WTC11 (cell line): ENCODE results near the gene GPN2. TPM values are rescaled to one million over a fixed set of nuclear protein-coding genes. Genes with fewer than 3 reads are reported as not detected.

Source experiments
- AFF4 ChIP-seq: sonication (generic); formaldehyde crosslinking; IDR thresholded peaks from 2 replicates; pipeline ENCODE4 v1.8.1; 2023; ENCODE audit warnings: mild to moderate bottlenecking, missing genetic modification reagents, borderline replicate concordance
- ARID4B ChIP-seq: sonication (generic); formaldehyde crosslinking; IDR thresholded peaks from 2 replicates; pipeline ENCODE4 v1.8.0; 2023; ENCODE audit warnings: missing genetic modification reagents, mild to moderate bottlenecking, borderline replicate concordance
- E2F4 ChIP-seq: sonication (generic); formaldehyde crosslinking; IDR thresholded peaks from 2 replicates; pipeline ENCODE4 v1.8.1; 2022; ENCODE audit warnings: low read depth, mild to moderate bottlenecking, moderate library complexity, missing genetic modification reagents, borderline replicate concordance
- E2F5 ChIP-seq: sonication (generic); formaldehyde crosslinking; IDR thresholded peaks from 2 replicates; pipeline ENCODE4 v1.8.1; 2022; ENCODE audit warnings: mild to moderate bottlenecking, moderate library complexity, missing genetic modification reagents
- EMX1 ChIP-seq: fragments of 250-450 bp; sonication (Bioruptor Pico); IDR thresholded peaks from 2 replicates; pipeline ENCODE4 v1.8.0; 2021; ENCODE audit warnings: mild to moderate bottlenecking
- ERG ChIP-seq: fragments of 250-450 bp; sonication (Bioruptor Pico); IDR thresholded peaks from 2 replicates; pipeline ENCODE4 v1.8.0; 2021; ENCODE audit warnings: mild to moderate bottlenecking
- JAZF1 ChIP-seq: fragments of 250-450 bp; sonication (Bioruptor Pico); IDR thresholded peaks from 2 replicates; pipeline ENCODE4 v1.9.0; 2021; ENCODE audit warnings: moderate library complexity, mild to moderate bottlenecking, inconsistent platforms
- KAT7 ChIP-seq: sonication (generic); formaldehyde crosslinking; IDR thresholded peaks from 2 replicates; pipeline ENCODE4 v1.8.1; 2023; ENCODE audit warnings: missing genetic modification reagents, mild to moderate bottlenecking, borderline replicate concordance
- MLX ChIP-seq: sonication (generic); formaldehyde crosslinking; IDR thresholded peaks from 2 replicates; pipeline ENCODE4 v1.8.1; 2023; ENCODE audit warnings: mild to moderate bottlenecking, missing genetic modification reagents, moderate library complexity
- NFATC4 ChIP-seq: fragments of 250-450 bp; sonication (Bioruptor Pico); IDR thresholded peaks from 2 replicates; pipeline ENCODE4 v1.9.0; 2021; ENCODE audit warnings: mild to moderate bottlenecking
- NR3C1 ChIP-seq: sonication (generic); formaldehyde crosslinking; conservative IDR thresholded peaks from 2 replicates; pipeline ENCODE4 v1.8.1; 2023; ENCODE audit warnings: low read depth, mild to moderate bottlenecking, missing genetic modification reagents
- PREB ChIP-seq: sonication (generic); formaldehyde crosslinking; IDR thresholded peaks from 2 replicates; pipeline ENCODE4 v1.8.1; 2022; ENCODE audit warnings: mild to moderate bottlenecking, missing genetic modification reagents, moderate library complexity, borderline replicate concordance
- RELA ChIP-seq: sonication (generic); formaldehyde crosslinking; IDR thresholded peaks from 2 replicates; pipeline ENCODE4 v1.8.1; 2022; ENCODE audit warnings: missing genetic modification reagents, mild to moderate bottlenecking, borderline replicate concordance
- RORB ChIP-seq: fragments of 250-450 bp; sonication (Bioruptor Pico); IDR thresholded peaks from 2 replicates; pipeline ENCODE4 v1.9.0; 2021; ENCODE audit warnings: mild to moderate bottlenecking
- SMAD3 ChIP-seq: sonication (generic); formaldehyde crosslinking; IDR thresholded peaks from 2 replicates; pipeline ENCODE4 v1.8.0; 2022; ENCODE audit warnings: missing genetic modification reagents, mild to moderate bottlenecking, borderline replicate concordance
- SOX15 ChIP-seq: fragments of 250-450 bp; sonication (Bioruptor Pico); IDR thresholded peaks from 2 replicates; pipeline ENCODE4 v1.9.0; 2021; ENCODE audit warnings: mild to moderate bottlenecking
- TP53 ChIP-seq: sonication (generic); formaldehyde crosslinking; IDR thresholded peaks from 2 replicates; pipeline ENCODE4 v1.8.1; 2023; ENCODE audit warnings: mild to moderate bottlenecking, missing genetic modification reagents
- ZNF281 ChIP-seq: sonication (generic); formaldehyde crosslinking; IDR thresholded peaks from 2 replicates; pipeline ENCODE4 v1.8.0; 2023; ENCODE audit warnings: mild to moderate bottlenecking, missing genetic modification reagents
- ZNF416 ChIP-seq: fragments of 250-450 bp; sonication (Bioruptor Pico); IDR thresholded peaks from 2 replicates; pipeline ENCODE4 v1.9.0; 2021; ENCODE audit warnings: mild to moderate bottlenecking, inconsistent platforms
- total RNA-seq: library from RNA; stranded (reverse); gene quantifications from 3 replicates; pipeline ENCODE4 v1.2.3, GENCODE V29; 2021

The GPN2 gene
- total RNA-seq, 1 experiment from 2014 or later: 38.5 TPM

GRCh38 chr1:26921540-26922430, 31.7 kb upstream of the GPN2 start, which contains the start of gene NUDC (continued):
- TF ChIP-seq SMAD3 (peak; percentile 57; the same call in 1 of the 2 replicates), NFATC4 (no peak), ERG (CRISPR knock-in tag) (no peak), EMX1 (no peak), E2F4 (no peak), TP53 (CRISPR knock-in tag) (no peak), SOX15 (CRISPR knock-in tag) (no peak), PREB (CRISPR knock-in tag) (no peak), RELA (CRISPR knock-in tag) (no peak), ARID4B (peak; percentile 97), JAZF1 (CRISPR knock-in tag) (no peak), AFF4 (no peak), KAT7 (CRISPR knock-in tag) (no peak; the same call in 1 of the 2 replicates), MLX (CRISPR knock-in tag) (no peak), RORB (no peak), ZNF416 (CRISPR knock-in tag) (peak; percentile 50; the same call in 1 of the 2 replicates), NR3C1 (CRISPR knock-in tag) (no peak), ZNF281 (CRISPR knock-in tag) (no peak), E2F5 (peak; percentile 79; the same call in 1 of the 2 replicates)
